Endothelial cell (in vitro differentiated cells): ENCODE data around the gene MID1IP1. TPM values are rescaled to one million over a fixed set of nuclear protein-coding genes. Genes with fewer than 3 reads are reported as not detected.

Experiments used
- DNase-seq: peaks from one replicate; pipeline ENCODE4 v3.0.0; 2021; ENCODE audit warnings: low spot score
- H3K27ac Mint-ChIP-seq: one replicate; pipeline ENCODE4 v1.8.0; 2021; ENCODE audit warnings: mixed read lengths, inconsistent platforms; ENCODE audit not compliant: unreplicated experiment
- H3K27me3 Mint-ChIP-seq: one replicate; pipeline ENCODE4 v1.8.0; 2021; ENCODE audit warnings: mild to moderate bottlenecking, moderate library complexity, mixed read lengths, inconsistent platforms; ENCODE audit not compliant: unreplicated experiment
- H3K36me3 Mint-ChIP-seq: one replicate; pipeline ENCODE4 v1.8.0; 2021; ENCODE audit warnings: mild to moderate bottlenecking, low read depth, mixed read lengths, inconsistent platforms; ENCODE audit not compliant: unreplicated experiment
- H3K4me1 Mint-ChIP-seq: one replicate; pipeline ENCODE4 v1.8.0; 2021; ENCODE audit warnings: mild to moderate bottlenecking, mixed read lengths, inconsistent platforms; ENCODE audit not compliant: unreplicated experiment
- H3K4me3 Mint-ChIP-seq: one replicate; pipeline ENCODE4 v1.8.0; 2021; ENCODE audit warnings: mild to moderate bottlenecking, mixed read lengths, inconsistent platforms; ENCODE audit not compliant: unreplicated experiment
- H3K9me3 Mint-ChIP-seq: one replicate; pipeline ENCODE4 v1.8.0; 2021; ENCODE audit warnings: mixed read lengths, inconsistent platforms; ENCODE audit not compliant: unreplicated experiment
- CTCF ChIP-seq: fragments of 200-600 bp; sonication (generic); IDR thresholded peaks from one replicate; pipeline ENCODE4 v1.5.0; 2021; ENCODE audit warnings: antibody characterized with exemption; ENCODE audit not compliant: unreplicated experiment
- total RNA-seq: library from RNA; stranded (reverse); fragmentation: NEBNext Ultra II Directional; extraction: Animal tissue kit (Norgen Biotek cat#: 25700); gene quantifications from one replicate; pipeline ENCODE4 v1.2.1, GENCODE V29; 2021; ENCODE audit not compliant: unreplicated experiment

MID1IP1 gene
- total RNA-seq, 1 donor from 2014 or later = 25.3 TPM

GRCh38 chrX:38820751-38821150 lies 19.5 kb downstream of the MID1IP1 start:
- no peak for DNase-seq
- Mint-ChIP-seq H3K4me1 (peaks cover 6% of the 10 kb centered on the region), H3K27me3 (no peaks in the 10 kb centered on the region), H3K36me3 (no peaks in the 10 kb centered on the region), H3K4me3 (no peak overlapping the region), H3K27ac (no peak overlapping the region), H3K9me3 (no peaks in the 10 kb centered on the region)
- TF ChIP-seq CTCF = no peak

- Mint-ChIP-seq H3K27me3 (no peaks in the 10 kb centered on the region), H3K36me3 (no peaks in the 10 kb centered on the region), H3K4me1 (no peaks in the 10 kb centered on the region), H3K27ac (no peak overlapping the region), H3K9me3 (no peaks in the 10 kb centered on the region), H3K4me3 (no peak overlapping the region)
- no peak for TF ChIP-seq CTCF
- no peak for DNase-seq
Measured at GRCh38 chrX:38824176-38824575, 22.9 kb downstream of the MID1IP1 start.

GRCh38 chrX:38831949-38832348 lies 30.7 kb downstream of the MID1IP1 start:
- no peak for DNase-seq
- TF ChIP-seq CTCF = no peak
- Mint-ChIP-seq H3K4me3 (no peak overlapping the region), H3K4me1 (no peaks in the 10 kb centered on the region), H3K27me3 (no peaks in the 10 kb centered on the region), H3K27ac (no peak overlapping the region), H3K36me3 (no peaks in the 10 kb centered on the region), H3K9me3 (no peaks in the 10 kb centered on the region)

- H3K36me3 Mint-ChIP-seq = no peaks in the 10 kb centered on the region
- no peak overlapping the region for H3K27ac Mint-ChIP-seq
- H3K27me3 Mint-ChIP-seq = peaks cover 3% of the 10 kb centered on the region
- H3K9me3 Mint-ChIP-seq = no peaks in the 10 kb centered on the region
- no peak for DNase-seq
- TF ChIP-seq CTCF = no peak
- no peaks in the 10 kb centered on the region for H3K4me1 Mint-ChIP-seq
- H3K4me3 Mint-ChIP-seq = no peak overlapping the region
Measured at GRCh38 chrX:38837389-38837788, 36.1 kb downstream of the MID1IP1 start.

DNA sequence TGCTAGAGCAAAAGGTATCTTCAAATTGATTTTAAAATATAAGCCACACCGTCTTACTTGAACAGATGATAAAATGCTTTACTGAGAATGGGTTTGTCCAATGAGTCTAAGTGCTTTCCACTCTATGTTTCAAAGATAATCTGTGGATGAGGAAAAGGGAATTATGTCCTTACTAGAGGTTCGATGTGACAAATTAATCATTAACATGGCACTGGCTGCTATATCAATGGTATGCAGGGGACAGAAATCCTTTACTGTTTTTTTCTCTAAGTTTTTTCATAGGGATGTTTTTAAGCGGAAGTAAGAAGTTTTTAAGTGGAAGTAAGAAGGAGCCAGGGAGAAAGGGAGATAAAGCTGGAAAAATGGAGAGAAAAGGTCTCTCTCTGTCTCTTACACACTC lies 38.0 kb downstream of the MID1IP1 start:
- H3K36me3 Mint-ChIP-seq = no peaks in the 10 kb centered on the region
- H3K4me1 Mint-ChIP-seq = no peaks in the 10 kb centered on the region
- no peak for TF ChIP-seq CTCF
- H3K27ac Mint-ChIP-seq = no peak overlapping the region
- no peak for DNase-seq
- no peak overlapping the region for H3K4me3 Mint-ChIP-seq
- H3K27me3 Mint-ChIP-seq = peaks cover 3% of the 10 kb centered on the region
- H3K9me3 Mint-ChIP-seq = no peaks in the 10 kb centered on the region
